Measurements from ENCODE around the gene MAP3K7. TPM values are rescaled to one million over a fixed set of nuclear protein-coding genes. Genes with fewer than 3 reads are reported as not detected.

Gene MAP3K7
- total RNA-seq, 2 experiments from 2014 or later = 9.0 to 9.3 TPM

DNA sequence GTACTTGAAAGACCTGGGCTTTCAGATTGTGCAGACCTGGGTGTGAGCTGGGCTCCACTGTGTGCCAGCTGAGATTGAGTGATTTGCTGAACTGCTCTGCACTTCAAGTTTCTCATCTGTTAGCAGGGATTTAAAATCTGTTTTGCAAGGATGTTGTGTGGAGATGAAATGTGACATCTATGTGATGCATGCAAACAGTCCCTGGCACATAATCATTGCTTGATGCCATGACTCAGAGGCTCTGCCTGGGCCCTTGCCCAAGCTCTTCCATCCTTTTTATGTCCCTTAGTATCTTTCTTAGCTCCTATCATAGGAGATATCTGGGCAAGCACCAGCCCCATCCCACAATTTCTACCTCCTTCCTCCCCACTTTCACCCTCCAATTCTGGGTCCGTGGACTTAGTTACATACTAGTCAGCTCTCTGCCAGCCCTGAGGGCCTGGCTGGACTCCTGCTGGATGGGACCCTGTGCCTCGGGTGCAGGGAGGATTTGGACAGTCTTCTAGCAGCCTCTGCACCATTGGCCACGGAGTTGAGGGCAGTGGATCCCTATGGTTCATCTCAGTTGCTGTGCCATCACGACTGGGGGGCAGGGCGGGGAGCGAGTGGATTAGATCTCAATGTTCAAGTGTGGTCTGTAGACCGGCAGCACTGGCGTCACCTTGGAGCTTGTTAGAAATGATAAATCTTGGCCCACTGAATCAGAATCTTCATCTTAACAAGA, 103.6 kb downstream of the MAP3K7 start:
- peaks cover 4% of the 10 kb centered on the region for H3K9me3 Mint-ChIP-seq

DNA sequence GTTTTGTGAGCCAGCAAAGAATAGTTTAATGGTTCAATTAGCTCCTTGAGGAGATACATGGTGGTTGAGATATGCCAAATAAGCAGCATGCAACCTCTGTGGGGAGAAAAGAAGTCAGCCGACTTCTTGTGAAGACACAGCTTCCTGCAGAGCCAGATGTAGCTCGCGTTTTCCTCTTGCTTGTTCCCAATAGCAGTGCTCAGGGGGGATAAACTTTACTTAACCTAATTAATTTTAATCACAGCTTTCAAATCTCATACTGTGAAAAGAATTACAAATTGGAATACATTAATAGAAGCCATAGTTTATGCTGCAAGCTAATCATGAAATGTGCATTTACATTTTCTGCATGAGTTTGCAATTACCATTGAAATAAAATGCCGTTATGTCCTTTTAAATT, 106.2 kb downstream of the MAP3K7 start:
- Mint-ChIP-seq H3K4me3 (no peak overlapping the region), H3K27me3 (no peaks in the 10 kb centered on the region), H3K4me1 (ENCODE audit: low read depth) (peaks cover 27% of the 10 kb centered on the region), H3K9me3 (no peaks in the 10 kb centered on the region), H3K36me3 (ENCODE audit: low read depth) (no peaks in the 10 kb centered on the region), H3K27ac (no peak overlapping the region)
- H3K27me3 ChIP-seq (ENCODE audit: control insufficient read depth in 1 of 2, insufficient read depth in 2 of 2, low read length in 2 of 2) = no peaks in the 10 kb centered on the region
- intact Hi-C loops (cut with DNase I, micrococcal nuclease) = loop anchor here in 1 of 2 experiments (5.0 kb wide), 1 partner anchor 1048 kb away; the partner anchor contains the start of gene ANKRD6
- ATAC-seq (ENCODE audit: poor library complexity) (no peak), DNase-seq (no peak)
- H3K36me3 ChIP-seq (ENCODE audit: insufficient read depth, low read length) = no peaks in the 10 kb centered on the region
- no peaks in the 10 kb centered on the region for H3K9me3 ChIP-seq (ENCODE audit: control insufficient read depth in 1 of 2, insufficient read depth in 1 of 2, low read length in 2 of 2)
- POLR2A ChIA-PET = interaction anchor here (2.7 kb wide), 1 partner anchor 540 kb away, joined by 20 read pairs; no protein-coding TSS in a partner anchor
- H3K27ac ChIP-seq (ENCODE audit: low read depth in 1 of 2, low read length in 2 of 2) = no peak overlapping the region
- H3K4me3 ChIP-seq (ENCODE audit: low read length) = no peak overlapping the region
- peaks cover 15% of the 10 kb centered on the region for H3K4me1 ChIP-seq (ENCODE audit: insufficient read depth, low read length)
- TF ChIP-seq, protein P1, sequence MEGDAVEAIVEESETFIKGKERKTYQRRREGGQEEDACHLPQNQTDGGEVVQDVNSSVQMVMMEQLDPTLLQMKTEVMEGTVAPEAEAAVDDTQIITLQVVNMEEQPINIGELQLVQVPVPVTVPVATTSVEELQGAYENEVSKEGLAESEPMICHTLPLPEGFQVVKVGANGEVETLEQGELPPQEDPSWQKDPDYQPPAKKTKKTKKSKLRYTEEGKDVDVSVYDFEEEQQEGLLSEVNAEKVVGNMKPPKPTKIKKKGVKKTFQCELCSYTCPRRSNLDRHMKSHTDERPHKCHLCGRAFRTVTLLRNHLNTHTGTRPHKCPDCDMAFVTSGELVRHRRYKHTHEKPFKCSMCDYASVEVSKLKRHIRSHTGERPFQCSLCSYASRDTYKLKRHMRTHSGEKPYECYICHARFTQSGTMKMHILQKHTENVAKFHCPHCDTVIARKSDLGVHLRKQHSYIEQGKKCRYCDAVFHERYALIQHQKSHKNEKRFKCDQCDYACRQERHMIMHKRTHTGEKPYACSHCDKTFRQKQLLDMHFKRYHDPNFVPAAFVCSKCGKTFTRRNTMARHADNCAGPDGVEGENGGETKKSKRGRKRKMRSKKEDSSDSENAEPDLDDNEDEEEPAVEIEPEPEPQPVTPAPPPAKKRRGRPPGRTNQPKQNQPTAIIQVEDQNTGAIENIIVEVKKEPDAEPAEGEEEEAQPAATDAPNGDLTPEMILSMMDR (IDR thresholded peaks at IDR 0.05) = no peak
- CTCF ChIA-PET = interaction anchor here (2.0 to 2.1 kb wide), 2 partner anchors 390 to 540 kb away, joined by 5 read pairs; no protein-coding TSS in a partner anchor

More for the DNA sequence above, 103.6 kb downstream of the MAP3K7 start:
- Histone ChIP-seq H3K9me3 (ENCODE audit: control insufficient read depth in 1 of 2, insufficient read depth in 1 of 2, low read length in 2 of 2) (no peaks in the 10 kb centered on the region), H3K4me3 (ENCODE audit: low read length) (no peak overlapping the region), H3K27me3 (ENCODE audit: control insufficient read depth in 1 of 2, insufficient read depth in 2 of 2, low read length in 2 of 2) (no peaks in the 10 kb centered on the region), H3K4me1 (ENCODE audit: insufficient read depth, low read length) (peaks cover 6% of the 10 kb centered on the region), H3K36me3 (ENCODE audit: insufficient read depth, low read length) (no peaks in the 10 kb centered on the region), H3K27ac (ENCODE audit: low read depth in 1 of 2, low read length in 2 of 2) (no peak overlapping the region)
- CTCF ChIA-PET = no interaction called here
- H3K36me3 Mint-ChIP-seq (ENCODE audit: low read depth) = no peaks in the 10 kb centered on the region
- POLR2A ChIA-PET = interaction anchor here (0.5 kb wide), 1 partner anchor 62 kb away, joined by 3 read pairs; no protein-coding TSS in a partner anchor
- intact Hi-C loops (cut with DNase I, micrococcal nuclease) = loop anchor here in 1 of 2 experiments (5.0 kb wide), 1 partner anchor 1051 kb away; the partner anchor contains the start of gene ANKRD6
- no peak overlapping the region for H3K27ac Mint-ChIP-seq
- no peak overlapping the region for H3K4me3 Mint-ChIP-seq
- DNase-seq (no peak), ATAC-seq (ENCODE audit: poor library complexity) (no peak)
- H3K4me1 Mint-ChIP-seq (ENCODE audit: low read depth) = peaks cover 12% of the 10 kb centered on the region
- H3K27me3 Mint-ChIP-seq = no peaks in the 10 kb centered on the region
- TF ChIP-seq, protein P1 (IDR thresholded peaks at IDR 0.05) = no peak

DNA sequence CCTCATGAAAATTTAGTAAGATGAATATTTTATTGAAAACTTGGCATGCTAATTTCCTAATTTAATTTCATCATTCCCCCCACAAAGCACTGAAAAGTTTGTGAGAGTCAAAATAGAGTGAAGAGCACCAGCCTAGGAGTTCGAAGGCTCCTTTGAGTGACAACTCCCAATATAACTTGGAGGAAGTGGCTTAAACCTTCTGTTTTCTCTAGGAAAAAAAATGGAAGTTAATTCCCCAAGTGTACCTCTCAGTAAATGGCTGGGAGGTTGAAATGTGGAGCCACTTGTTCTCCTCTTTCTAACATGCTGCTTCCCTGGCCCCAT, 107.3 kb downstream of the MAP3K7 start:
- no peaks in the 10 kb centered on the region for H3K27me3 ChIP-seq (ENCODE audit: control insufficient read depth in 1 of 2, insufficient read depth in 2 of 2, low read length in 2 of 2)
- no peak overlapping the region for H3K4me3 ChIP-seq (ENCODE audit: low read length)
- no peaks in the 10 kb centered on the region for H3K9me3 ChIP-seq (ENCODE audit: control insufficient read depth in 1 of 2, insufficient read depth in 1 of 2, low read length in 2 of 2)
- DNase-seq = no peak
- intact Hi-C loops (cut with DNase I, micrococcal nuclease) = loop anchor here (1.0 to 10.0 kb wide), 9 partner anchors 67 to 1107 kb away; no protein-coding TSS in a partner anchor
- POLR2A ChIA-PET = interaction anchor here (0.6 to 2.7 kb wide), 7 partner anchors 16 to 539 kb away, joined by 3 to 20 read pairs (median 4); no protein-coding TSS in a partner anchor
- H3K36me3 Mint-ChIP-seq (ENCODE audit: low read depth) = no peaks in the 10 kb centered on the region
- H3K27me3 Mint-ChIP-seq = no peaks in the 10 kb centered on the region
- no peak overlapping the region for H3K27ac ChIP-seq (ENCODE audit: low read depth in 1 of 2, low read length in 2 of 2)
- no peaks in the 10 kb centered on the region for H3K9me3 Mint-ChIP-seq
- TF ChIP-seq, protein P1 (IDR thresholded peaks at IDR 0.05) = peak; percentile 26
- no peak overlapping the region for H3K4me3 Mint-ChIP-seq
- peaks cover 29% of the 10 kb centered on the region for H3K4me1 Mint-ChIP-seq (ENCODE audit: low read depth)
- no peak overlapping the region for H3K27ac Mint-ChIP-seq
- ATAC-seq (ENCODE audit: poor library complexity) = no peak
- CTCF ChIA-PET = interaction anchor here (0.9 to 4.0 kb wide), 35 partner anchors 14 to 650 kb away, joined by 3 to 37 read pairs (median 5); partner anchors contain the start of gene CASP8AP2
- H3K36me3 ChIP-seq (ENCODE audit: insufficient read depth, low read length) = no peaks in the 10 kb centered on the region
- peaks cover 18% of the 10 kb centered on the region for H3K4me1 ChIP-seq (ENCODE audit: insufficient read depth, low read length)

All from CD4-positive, alpha-beta T cell (primary cell).